Endodermal cell (in vitro differentiated cells): ENCODE results near the gene CAPG. TPM values are rescaled to one million over a fixed set of nuclear protein-coding genes. Genes with fewer than 3 reads are reported as not detected.

Source experiments
- DNase-seq: peaks from one replicate; pipeline ENCODE4 v3.0.0-alpha.2; 2017
- H3K27ac ChIP-seq: 2 replicates; pipeline ENCODE4 v1.5.1; 2013; ENCODE audit warnings: mild to moderate bottlenecking, low read depth, low read length, moderate library complexity
- H3K27me3 ChIP-seq: 2 replicates; pipeline ENCODE4 v1.6.1; 2013; ENCODE audit warnings: mild to moderate bottlenecking, low read length, moderate library complexity; ENCODE audit not compliant: insufficient read depth, control insufficient read depth, poor library complexity, severe bottlenecking
- H3K36me3 ChIP-seq: 2 replicates; pipeline ENCODE4 v1.7.0; 2013; ENCODE audit warnings: mild to moderate bottlenecking, low read length, moderate library complexity; ENCODE audit not compliant: control insufficient read depth, insufficient read depth
- H3K4me1 ChIP-seq: one replicate; pipeline ENCODE4 v1.7.0; 2013; ENCODE audit warnings: low read length; ENCODE audit not compliant: control insufficient read depth, insufficient read depth
- H3K4me3 ChIP-seq: 2 replicates; pipeline ENCODE4 v1.5.1; 2013; ENCODE audit warnings: mild to moderate bottlenecking, low read length, moderate library complexity
- H3K9ac ChIP-seq: 2 replicates; pipeline ENCODE4 v1.6.1; 2013; ENCODE audit warnings: mild to moderate bottlenecking, low read length, moderate library complexity; ENCODE audit not compliant: poor library complexity, severe bottlenecking; ENCODE audit errors: extremely low read depth
- H3K9me3 ChIP-seq: 2 replicates; pipeline ENCODE4 v1.6.1; 2013; ENCODE audit warnings: mild to moderate bottlenecking, low read length, moderate library complexity; ENCODE audit not compliant: control insufficient read depth
- H3K27ac Mint-ChIP-seq: 2 replicates; pipeline ENCODE4 v1.8.0; 2020; ENCODE audit warnings: mixed read lengths
- H3K27me3 Mint-ChIP-seq: 2 replicates; pipeline ENCODE4 v1.8.0; 2021; ENCODE audit warnings: mild to moderate bottlenecking, mixed read lengths; ENCODE audit not compliant: insufficient read depth
- H3K36me3 Mint-ChIP-seq: 2 replicates; pipeline ENCODE4 v1.8.0; 2020; ENCODE audit warnings: low read depth, mixed read lengths
- H3K4me1 Mint-ChIP-seq: 2 replicates; pipeline ENCODE4 v1.8.0; 2020; ENCODE audit warnings: mixed read lengths
- H3K4me3 Mint-ChIP-seq: 2 replicates; pipeline ENCODE4 v1.8.0; 2020; ENCODE audit warnings: mild to moderate bottlenecking, moderate library complexity, mixed read lengths
- H3K9me3 Mint-ChIP-seq: 2 replicates; pipeline ENCODE4 v1.8.0; 2020; ENCODE audit warnings: mild to moderate bottlenecking, mixed read lengths
- CTCF ChIP-seq: fragments of 200-600 bp; sonication (generic); conservative IDR thresholded peaks from 2 replicates; pipeline ENCODE4 v1.5.0; 2021; ENCODE audit warnings: antibody characterized with exemption, mild to moderate bottlenecking
- WGBS, 2 experiments: methylation state at CpG; one replicate each; pipeline versions ENCODE4 v1.1.5 to v1.1.7; 2013; ENCODE audit warnings: missing lambda C conversion rate in 2 of 2, mixed read lengths in 1 of 2; ENCODE audit not compliant: insufficient coverage in 1 of 2, insufficient read length in 1 of 2; 5-methylcytosine and 5-hydroxymethylcytosine counted together
- total RNA-seq, 2 donors: library from RNA; stranded (reverse); fragmentation: NEBNext Ultra II Directional in 1 of 2; extraction: Animal tissue kit (Norgen Biotek cat#: 25700) in 1 of 2; gene quantifications; 2 replicates in 1 of 2; 3 replicates in 1 of 2; pipeline ENCODE4 v1.2.1, GENCODE V29; 2021

CAPG gene
- total RNA-seq, 2 donors from 2014 or later, result 104 to 119 TPM

GRCh38 chr2:85395912-85396475 is 14.2 kb downstream of the CAPG start:
- H3K27me3 Mint-ChIP-seq, result no peaks in the 10 kb centered on the region
- Histone ChIP-seq H3K36me3 (peaks cover 7% of the 10 kb centered on the region), H3K4me3 (no peak overlapping the region), H3K9ac (no peak overlapping the region), H3K27ac (no peak overlapping the region), H3K9me3 (no peaks in the 10 kb centered on the region), H3K27me3 (no peaks in the 10 kb centered on the region), H3K4me1 (no peaks in the 10 kb centered on the region)
- no peak for DNase-seq
- TF ChIP-seq CTCF, result no peak
- peaks cover 40% of the 10 kb centered on the region for H3K36me3 Mint-ChIP-seq
- H3K9me3 Mint-ChIP-seq, result no peaks in the 10 kb centered on the region
- WGBS, 2 experiments, result 87 to 91% methylated on average over 11 to 14 of the region's 14 CpGs
- no peaks in the 10 kb centered on the region for H3K4me1 Mint-ChIP-seq
- H3K4me3 Mint-ChIP-seq, result no peak overlapping the region
- H3K27ac Mint-ChIP-seq, result no peak overlapping the region

GRCh38 chr2:85394976-85395375 is 15.2 kb downstream of the CAPG start:
- Mint-ChIP-seq H3K27ac (no peak overlapping the region), H3K9me3 (no peaks in the 10 kb centered on the region), H3K27me3 (no peaks in the 10 kb centered on the region), H3K4me3 (no peak overlapping the region), H3K4me1 (no peaks in the 10 kb centered on the region), H3K36me3 (peaks cover 30% of the 10 kb centered on the region)
- Histone ChIP-seq H3K27me3 (no peaks in the 10 kb centered on the region), H3K36me3 (peaks cover 15% of the 10 kb centered on the region), H3K9ac (no peak overlapping the region), H3K4me3 (no peak overlapping the region), H3K4me1 (no peaks in the 10 kb centered on the region), H3K9me3 (no peaks in the 10 kb centered on the region), H3K27ac (no peak overlapping the region)
- 89 to 96% methylated on average over 6 of the region's 6 CpGs for WGBS, 2 experiments
- no peak for DNase-seq
- no peak for TF ChIP-seq CTCF

- Histone ChIP-seq H3K4me1 (no peaks in the 10 kb centered on the region), H3K9ac (no peak overlapping the region), H3K27me3 (no peaks in the 10 kb centered on the region), H3K27ac (no peak overlapping the region), H3K9me3 (no peaks in the 10 kb centered on the region), H3K4me3 (no peak overlapping the region), H3K36me3 (peaks cover 15% of the 10 kb centered on the region)
- H3K9me3 Mint-ChIP-seq, result no peaks in the 10 kb centered on the region
- DNase-seq, result no peak
- no peaks in the 10 kb centered on the region for H3K4me1 Mint-ChIP-seq
- no peak for TF ChIP-seq CTCF
- WGBS, 2 experiments, result 96 to 97% methylated on average over 4 of the region's 4 CpGs
- H3K36me3 Mint-ChIP-seq, result peaks cover 27% of the 10 kb centered on the region
- no peak overlapping the region for H3K27ac Mint-ChIP-seq
- H3K4me3 Mint-ChIP-seq, result no peak overlapping the region
- H3K27me3 Mint-ChIP-seq, result no peaks in the 10 kb centered on the region
Measured at GRCh38 chr2:85394261-85394681, 15.9 kb downstream of the CAPG start.
